ENCODE measurements around the gene RNF41.
"Not testable (repeated sequence)": the region's sequence is repeated elsewhere in the genome, so short reads cannot be mapped to it uniquely, and the experiment has no call there.

Gene RNF41

GRCh38 chr12:56221757-56222530 is at the start of gene RNF41:
TSS of gene RNF41 (minus strand) at chr12:56221922. CDS start at chr12:56214047, 7,875 bp downstream.
- peak; percentile 95 to 98 for DNase-seq

DNA sequence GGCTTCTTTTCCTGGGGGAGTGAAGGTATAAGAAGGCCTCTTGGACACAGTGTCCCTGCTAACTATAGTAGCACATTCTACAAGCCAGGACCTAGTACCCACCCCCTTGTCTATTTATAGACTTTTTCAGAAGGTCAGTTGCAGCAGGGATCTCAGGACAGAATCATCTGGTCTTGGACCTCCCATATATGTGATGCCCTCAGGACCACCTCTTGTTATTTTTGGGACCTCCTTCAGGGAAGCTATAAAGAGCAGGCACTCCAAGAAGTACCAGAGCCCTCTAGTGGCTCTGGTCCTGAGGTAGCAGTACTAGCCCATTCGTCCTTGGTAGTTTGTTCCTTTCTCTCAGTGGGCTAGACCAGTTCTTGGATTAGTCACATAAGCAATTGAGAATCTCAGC is 49.3 kb upstream of the RNF41 start:
- no peak for DNase-seq

DNA sequence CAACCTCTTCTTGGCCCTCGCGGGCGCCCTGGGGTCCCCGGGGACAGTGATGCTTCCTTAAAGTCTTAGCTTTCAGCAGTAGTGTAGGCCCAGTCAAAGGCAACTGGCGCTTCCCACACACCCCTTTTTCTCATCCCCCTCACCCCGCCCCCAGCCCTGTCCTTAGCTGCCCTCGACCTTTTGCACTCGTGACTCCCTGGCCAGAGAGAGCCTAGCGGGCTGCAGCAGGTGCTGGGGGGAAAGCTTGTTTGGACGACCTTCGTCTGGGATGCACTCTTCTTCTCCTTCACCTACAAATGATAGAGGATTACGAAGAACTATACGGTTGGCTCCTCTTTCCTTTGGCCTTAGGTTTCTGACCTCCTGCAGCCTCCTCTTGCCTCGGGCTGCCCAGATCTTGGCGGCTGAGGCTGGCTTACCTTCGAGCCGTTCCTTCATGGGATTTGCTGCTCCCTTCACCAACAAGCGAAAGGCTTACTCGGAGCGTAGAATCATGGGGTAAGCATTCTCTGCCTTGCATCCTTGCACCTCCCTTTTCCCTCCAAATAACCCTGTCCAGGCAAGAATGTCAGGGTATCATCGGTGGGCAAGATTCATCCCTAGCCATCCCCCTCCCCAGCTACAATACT is 45.8 kb upstream of the RNF41 start:
- no peak for DNase-seq

- DNase-seq = peak; percentile 81 to 85
Observed at GRCh38 chr12:56266693-56267442, 45.1 kb upstream of the RNF41 start, which contains the start of gene COQ10A. TSS of gene COQ10A (plus strand) at chr12:56266942. CDS start at chr12:56267119, 177 bp downstream.

- DNase-seq = not testable (repeated sequence)
Observed at GRCh38 chr12:56266068-56266692, 44.5 kb upstream of the RNF41 start.

- DNase-seq = not testable (repeated sequence)
Observed at GRCh38 chr12:56262955-56263354, 41.2 kb upstream of the RNF41 start.

- DNase-seq = no peak
Observed at GRCh38 chr12:56261503-56262232, 39.9 kb upstream of the RNF41 start.

DNA sequence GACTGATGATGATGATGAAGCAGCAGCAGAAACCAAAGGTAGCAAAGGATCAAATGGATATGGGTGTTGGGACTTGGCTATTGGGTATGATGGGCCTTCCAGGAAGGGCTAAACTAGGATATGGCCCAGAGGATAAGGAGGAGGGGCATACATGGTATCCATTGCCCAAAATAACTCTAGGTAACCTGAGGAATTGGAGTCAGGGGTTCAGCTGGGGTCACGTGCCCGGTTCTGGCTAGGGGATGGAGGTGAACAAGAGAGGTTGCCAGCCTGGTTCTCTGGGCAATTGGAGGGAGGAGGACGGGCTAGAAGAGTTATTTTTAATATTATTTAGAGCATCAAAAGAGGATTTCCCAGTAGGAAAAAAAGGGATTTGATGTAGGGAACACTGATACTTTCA is 39.2 kb upstream of the RNF41 start:
- DNase-seq = no peak

DNA sequence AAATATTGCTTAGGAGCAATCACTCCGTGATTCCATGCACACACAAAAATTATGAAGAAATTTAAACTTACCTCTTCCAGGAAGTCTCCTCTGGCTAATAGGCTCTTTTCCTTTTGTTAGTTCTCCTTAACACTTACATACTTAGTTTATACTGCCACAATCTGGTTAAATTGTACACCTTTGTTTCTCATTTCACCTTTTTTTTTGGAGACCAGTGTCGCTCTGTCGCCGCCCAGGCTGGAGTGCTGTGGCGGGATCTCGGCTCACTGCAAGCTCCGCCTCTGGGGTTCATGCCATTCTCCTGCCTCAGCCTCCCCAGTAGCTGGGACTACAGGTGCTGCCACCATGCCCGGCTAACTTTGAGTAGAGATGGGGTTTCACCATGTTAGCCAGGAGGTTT is 38.7 kb upstream of the RNF41 start:
- DNase-seq = no peak

GRCh38 chr12:56258820-56259183 is 37.1 kb upstream of the RNF41 start:
- no peak for DNase-seq

DNA sequence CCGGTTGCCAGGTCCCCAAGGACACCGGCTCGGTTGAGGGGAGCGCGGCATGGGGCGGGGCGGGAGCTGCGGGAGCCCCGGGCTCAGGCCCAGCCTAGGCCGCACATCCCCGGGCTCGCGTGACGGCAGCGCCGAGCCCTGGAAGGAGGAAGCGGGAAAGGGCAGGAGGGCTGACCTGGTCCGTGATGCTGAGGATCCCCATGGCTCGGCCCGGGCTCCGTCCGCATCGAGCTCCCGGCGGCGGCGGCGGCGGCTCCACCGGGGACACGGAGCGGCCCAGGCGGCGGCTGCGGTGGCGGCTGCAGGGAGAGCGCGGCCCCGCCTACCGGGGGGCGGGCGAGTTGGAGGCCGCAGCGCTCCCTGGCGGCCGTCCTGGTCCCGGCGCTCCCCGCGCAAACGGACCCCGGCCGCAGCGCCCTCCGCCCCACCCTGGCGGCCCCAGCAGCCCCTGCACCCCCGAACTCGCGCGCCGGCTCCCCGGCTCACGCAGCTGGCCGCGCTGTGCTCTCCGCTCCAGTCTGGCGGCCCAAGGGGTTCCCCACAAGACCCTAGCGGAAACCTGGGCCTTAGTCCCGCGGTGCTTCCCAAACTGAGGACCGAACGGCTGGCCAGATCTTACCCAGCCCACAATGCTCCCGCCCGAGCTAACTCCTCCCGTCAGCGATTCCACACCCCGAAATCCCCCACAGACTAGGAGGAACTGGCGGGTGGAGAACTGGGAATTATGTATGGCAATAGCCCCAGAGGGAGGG is 36.5 kb upstream of the RNF41 start, which contains the start of gene ANKRD52:
TSS of gene ANKRD52 (minus strand) at position 317 of the 752 bp plus-strand sequence. CDS start at position 202, 115 bp downstream.
- DNase-seq = peak; percentile 69 to 76

- no peak for DNase-seq
Observed at GRCh38 chr12:56257491-56258067, 35.9 kb upstream of the RNF41 start.

GRCh38 chr12:56257071-56257470 is 35.3 kb upstream of the RNF41 start:
- DNase-seq = no peak

- no peak for DNase-seq
Observed at GRCh38 chr12:56256326-56256960, 34.7 kb upstream of the RNF41 start.

DNA sequence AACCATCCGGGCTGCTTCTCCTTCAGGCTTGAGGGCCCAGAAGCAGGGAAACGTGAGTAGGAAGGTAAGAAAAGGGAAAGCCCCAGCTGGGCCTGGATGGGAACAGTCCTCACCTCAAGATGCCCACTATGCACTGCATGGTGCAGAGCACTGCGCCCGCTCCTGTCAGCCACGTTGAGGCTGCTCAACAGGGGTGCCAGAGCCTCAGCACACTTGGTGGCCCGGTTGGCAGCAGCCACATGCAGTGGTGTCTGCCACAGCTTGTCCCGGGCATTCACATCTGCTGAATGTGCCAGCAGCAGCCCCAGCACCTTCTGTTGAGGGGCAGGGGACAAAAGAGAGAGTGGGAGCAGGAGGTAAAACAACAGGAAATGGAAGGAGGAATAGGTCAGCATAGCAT is 33.9 kb upstream of the RNF41 start:
- DNase-seq = no peak

DNA sequence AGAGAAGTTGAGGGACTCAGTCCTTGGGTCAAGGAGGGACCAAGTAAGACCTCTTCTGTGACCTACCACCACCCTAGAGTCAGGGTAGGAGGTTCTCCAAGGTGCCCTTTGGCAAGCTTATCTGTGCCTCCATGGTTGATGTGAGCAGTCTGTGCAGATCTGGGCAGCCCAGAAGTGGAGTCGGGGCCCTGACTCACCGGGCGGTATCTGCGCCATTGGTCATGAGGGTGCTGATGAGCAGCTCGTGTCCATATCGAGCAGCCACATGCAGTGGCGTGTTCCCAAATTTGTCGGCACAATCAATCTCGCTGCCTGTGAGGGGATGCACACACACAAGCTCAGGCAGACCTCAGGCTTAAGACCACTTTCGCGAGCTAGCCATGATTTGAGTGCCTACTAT is 31.4 kb upstream of the RNF41 start:
- no peak for DNase-seq

- no peak for DNase-seq
Observed at GRCh38 chr12:56252649-56253048, 30.9 kb upstream of the RNF41 start.

DNA sequence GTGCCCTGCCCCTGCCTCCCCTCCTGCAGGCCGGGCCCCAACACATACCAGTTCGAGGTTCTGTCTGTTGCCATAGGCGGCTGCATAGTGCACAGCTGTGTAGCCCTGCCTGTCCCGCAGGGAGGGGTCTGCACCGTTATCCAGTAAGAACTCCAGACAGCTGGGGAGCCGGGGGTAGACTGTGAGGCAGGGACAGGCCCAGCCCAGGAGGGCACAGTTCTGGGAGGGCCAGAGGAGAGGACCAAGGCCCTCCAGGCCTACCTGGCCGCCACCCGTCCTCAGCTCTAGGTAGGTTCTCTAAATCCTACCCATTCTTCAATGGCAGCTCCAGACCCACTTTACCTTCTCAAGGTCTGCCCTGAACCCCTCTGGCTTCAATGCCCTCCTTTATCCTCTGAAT is 27.0 kb upstream of the RNF41 start:
- DNase-seq = no peak

- DNase-seq = no peak
Observed at GRCh38 chr12:56247923-56248322, 26.2 kb upstream of the RNF41 start.

- no peak for DNase-seq
Observed at GRCh38 chr12:56244494-56244893, 22.8 kb upstream of the RNF41 start.

DNA sequence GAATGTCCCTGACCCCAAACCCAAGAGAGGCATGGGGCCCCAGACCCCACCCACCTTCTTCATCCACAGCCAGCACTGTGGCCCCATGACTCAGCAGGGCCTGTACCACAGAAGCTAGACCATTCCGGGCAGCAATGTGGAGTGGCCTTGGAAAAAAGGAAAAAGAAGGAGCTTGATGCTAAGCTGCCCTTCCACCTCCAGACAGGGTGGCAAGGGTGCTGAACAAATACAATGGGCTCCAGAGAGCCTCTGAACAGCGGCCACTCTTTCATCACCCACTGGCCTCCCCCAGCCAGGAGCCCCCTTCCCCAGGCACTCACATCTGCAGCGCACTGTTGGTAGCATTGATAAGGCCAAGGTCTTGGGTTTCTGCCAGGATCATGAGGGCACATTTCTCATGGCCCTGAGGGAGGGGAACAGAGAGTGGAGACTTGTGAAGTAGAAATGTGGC is 22.0 kb upstream of the RNF41 start:
- no peak for DNase-seq

All from hippocampal formation (tissue), 2 donors.